HepG2 (cell line): Measurements from ENCODE around the gene SUPT4H1. TPM values are rescaled to one million over a fixed set of nuclear protein-coding genes. Genes with fewer than 3 reads are reported as not detected.

Experiments
- ATF1 ChIP-seq: IDR thresholded peaks from 2 replicates; pipeline ENCODE4 v1.6.1; 2016; ENCODE audit warnings: mild to moderate bottlenecking, control low read depth
- BCL3 ChIP-seq: sonication (generic); formaldehyde crosslinking; IDR thresholded peaks from 2 replicates; pipeline ENCODE4 v1.5.1; 2020; ENCODE audit warnings: mild to moderate bottlenecking, missing genetic modification reagents, moderate library complexity
- CEBPB ChIP-seq: IDR thresholded peaks from 2 replicates; pipeline ENCODE4 v1.6.1; 2011; ENCODE audit warnings: low read depth, low read length, improper control_type of control experiment, borderline replicate concordance
- ELF3 ChIP-seq: IDR thresholded peaks from 2 replicates; pipeline ENCODE4 v1.6.1; 2016; ENCODE audit warnings: missing genetic modification reagents, missing compliant biosample characterization
- JUND ChIP-seq: sonication (generic); formaldehyde crosslinking; IDR thresholded peaks from 2 replicates; pipeline ENCODE4 v1.8.0; 2022; ENCODE audit warnings: mild to moderate bottlenecking, missing genetic modification reagents
- LCORL ChIP-seq, 2 experiments: fragments of 450-650 bp in 1 of 2; sonication (generic) in 1 of 2; formaldehyde crosslinking in 1 of 2; IDR thresholded peaks; 2 replicates each; pipeline versions ENCODE4 v1.5.0 to v1.6.1; 2017 to 2020; ENCODE audit warnings: antibody characterized with exemption in 1 of 2, missing genetic modification reagents in 1 of 2
- NBN ChIP-seq: fragments of 450-650 bp; conservative IDR thresholded peaks from 2 replicates; pipeline ENCODE4 v1.6.1; 2017
- NR2F1 ChIP-seq, 2 experiments: fragments of 450-650 bp in 1 of 2; formaldehyde crosslinking in 1 of 2; IDR thresholded peaks; 2 replicates each; pipeline versions ENCODE4 v1.5.0 to v1.6.1; 2016 to 2020; ENCODE audit warnings: mild to moderate bottlenecking in 1 of 2, missing compliant biosample characterization in 1 of 2, missing genetic modification reagents in 1 of 2, moderate library complexity in 1 of 2
- TFAP4 ChIP-seq: sonication (generic); IDR thresholded peaks from 2 replicates; pipeline ENCODE4 v1.6.1; 2016; ENCODE audit warnings: low read depth, borderline replicate concordance
- XRCC5 ChIP-seq: fragments of 200-400 bp; formaldehyde crosslinking; optimal IDR thresholded peaks from 2 replicates; pipeline ENCODE3; 2017; ENCODE audit warnings: mild to moderate bottlenecking, low read length
- ZBED4 ChIP-seq: sonication (generic); formaldehyde crosslinking; IDR thresholded peaks from 2 replicates; pipeline ENCODE4 v1.4.0; 2020; ENCODE audit warnings: missing genetic modification reagents, borderline replicate concordance
- ZKSCAN8 ChIP-seq: IDR thresholded peaks from 2 replicates; pipeline ENCODE4 v1.6.1; 2016; ENCODE audit warnings: borderline replicate concordance, missing genetic modification reagents, missing compliant biosample characterization
- ZNF20 ChIP-seq: sonication (generic); formaldehyde crosslinking; IDR thresholded peaks from 2 replicates; pipeline ENCODE4 v1.4.0; 2020; ENCODE audit warnings: mild to moderate bottlenecking, moderate library complexity, missing genetic modification reagents
- ZNF205 ChIP-seq: IDR thresholded peaks from 2 replicates; pipeline ENCODE4 v1.6.1; 2018; ENCODE audit warnings: missing biosample characterization, missing genetic modification reagents
- ZNF362 ChIP-seq: sonication (generic); formaldehyde crosslinking; IDR thresholded peaks from 2 replicates; pipeline ENCODE4 v1.4.0; 2020; ENCODE audit warnings: missing genetic modification reagents, mild to moderate bottlenecking, borderline replicate concordance
- ZNF549 ChIP-seq: sonication (generic); formaldehyde crosslinking; IDR thresholded peaks from 2 replicates; pipeline ENCODE4 v1.5.0; 2020; ENCODE audit warnings: missing genetic modification reagents
- ZNF598 ChIP-seq: sonication (generic); formaldehyde crosslinking; IDR thresholded peaks from 2 replicates; pipeline ENCODE4 v1.5.1; 2020; ENCODE audit warnings: mild to moderate bottlenecking, missing genetic modification reagents, borderline replicate concordance
- polyA plus RNA-seq, 8 experiments: library from polyadenylated mRNA; depleted of rRNA in 3 of 8; stranded (reverse) in 7 of 8; unstranded in 1 of 8; fragments of >200 nt; fragmentation: Illumina TruSeq in 4 of 8; extraction: Trizol in 4 of 8; gene quantifications; 2 replicates each; pipeline versions ENCODE4 v1.2.1 to v1.2.3, GENCODE V29; 2011 to 2016; ENCODE audit warnings: low read depth in 4 of 8, missing spikeins in 1 of 8, mixed read lengths in 1 of 8; ENCODE audit not compliant: insufficient read depth in 1 of 8
- total RNA-seq, 5 experiments: library from RNA; depleted of rRNA; stranded (reverse); fragments of >200 nt; fragmentation: Illumina TruSeq; extraction: Trizol; gene quantifications; 2 replicates each; pipeline ENCODE4 v1.2.3, GENCODE V29; 2016; ENCODE audit warnings: low read depth in 1 of 5
- TF ChIP-seq, protein P1 (sequence below): IDR thresholded peaks from 2 replicates; pipeline ENCODE4 v1.6.1; 2016
- TF ChIP-seq, protein P2 (sequence below): fragments of 450-650 bp; IDR thresholded peaks from 2 replicates; pipeline ENCODE4 v1.6.1; 2016

The SUPT4H1 gene
- total and polyA plus RNA-seq, 2 of the 13 experiments (the other 11 are each of a cell fraction or from before 2014, with no cell fraction given), result 155 to 244 TPM

GRCh38 chr17:58369214-58370031, 17.4 kb upstream of the SUPT4H1 start (continued):
- no peak for TF ChIP-seq NBN
- TF ChIP-seq NR2F1 (CRISPR knock-in tag; IDR thresholded peaks at IDR 0.05), result peak; percentile 53 to 91; a peak in 2 of 4 replicates
- peak; percentile 87 for TF ChIP-seq ZNF362
- TF ChIP-seq ZNF549 (CRISPR knock-in tag), result no peak
- TF ChIP-seq ZKSCAN8 (CRISPR knock-in tag), result peak; percentile 51; the same call in 1 of the 2 replicates
- peak; percentile 45; the same call in 1 of the 2 replicates for TF ChIP-seq CEBPB
- TF ChIP-seq, protein P1, sequence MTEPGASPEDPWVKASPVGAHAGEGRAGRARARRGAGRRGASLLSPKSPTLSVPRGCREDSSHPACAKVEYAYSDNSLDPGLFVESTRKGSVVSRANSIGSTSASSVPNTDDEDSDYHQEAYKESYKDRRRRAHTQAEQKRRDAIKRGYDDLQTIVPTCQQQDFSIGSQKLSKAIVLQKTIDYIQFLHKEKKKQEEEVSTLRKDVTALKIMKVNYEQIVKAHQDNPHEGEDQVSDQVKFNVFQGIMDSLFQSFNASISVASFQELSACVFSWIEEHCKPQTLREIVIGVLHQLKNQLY, result 0 out of 2 replicates have a peak, but pooled peaks have one; percentile 20
- peak; percentile 63; the same call in 1 of the 2 replicates for TF ChIP-seq JUND (CRISPR knock-in tag)
- TF ChIP-seq XRCC5, result peak; percentile 68
- TF ChIP-seq LCORL (IDR thresholded peaks at IDR 0.05), result no peak
- 0 out of 2 replicates have a peak, but pooled peaks have one; percentile 22 for TF ChIP-seq LCORL (CRISPR knock-in tag; IDR thresholded peaks at IDR 0.05)
- TF ChIP-seq ELF3 (CRISPR knock-in tag), result 0 out of 2 replicates have a peak, but pooled peaks have one; percentile 28
- TF ChIP-seq ZBED4 (CRISPR knock-in tag), result no peak
- TF ChIP-seq ZNF598 (CRISPR knock-in tag), result peak; percentile 69; the same call in 1 of the 2 replicates
- no peak for TF ChIP-seq ZNF205
- no peak for TF ChIP-seq ZNF20
- peak; percentile 39; the same call in 1 of the 2 replicates for TF ChIP-seq BCL3 (CRISPR knock-in tag)
- TF ChIP-seq TFAP4, result peak; percentile 87
- 0 out of 2 replicates have a peak, but pooled peaks have one; percentile 54 for TF ChIP-seq ATF1 (CRISPR knock-in tag)
- TF ChIP-seq, protein P2, sequence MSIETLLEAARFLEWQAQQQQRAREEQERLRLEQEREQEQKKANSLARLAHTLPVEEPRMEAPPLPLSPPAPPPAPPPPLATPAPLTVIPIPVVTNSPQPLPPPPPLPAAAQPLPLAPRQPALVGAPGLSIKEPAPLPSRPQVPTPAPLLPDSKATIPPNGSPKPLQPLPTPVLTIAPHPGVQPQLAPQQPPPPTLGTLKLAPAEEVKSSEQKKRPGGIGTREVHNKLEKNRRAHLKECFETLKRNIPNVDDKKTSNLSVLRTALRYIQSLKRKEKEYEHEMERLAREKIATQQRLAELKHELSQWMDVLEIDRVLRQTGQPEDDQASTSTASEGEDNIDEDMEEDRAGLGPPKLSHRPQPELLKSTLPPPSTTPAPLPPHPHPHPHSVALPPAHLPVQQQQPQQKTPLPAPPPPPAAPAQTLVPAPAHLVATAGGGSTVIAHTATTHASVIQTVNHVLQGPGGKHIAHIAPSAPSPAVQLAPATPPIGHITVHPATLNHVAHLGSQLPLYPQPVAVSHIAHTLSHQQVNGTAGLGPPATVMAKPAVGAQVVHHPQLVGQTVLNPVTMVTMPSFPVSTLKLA, result peak; percentile 69
